Measurements from ENCODE around the gene BMP7.

The BMP7 gene

DNA sequence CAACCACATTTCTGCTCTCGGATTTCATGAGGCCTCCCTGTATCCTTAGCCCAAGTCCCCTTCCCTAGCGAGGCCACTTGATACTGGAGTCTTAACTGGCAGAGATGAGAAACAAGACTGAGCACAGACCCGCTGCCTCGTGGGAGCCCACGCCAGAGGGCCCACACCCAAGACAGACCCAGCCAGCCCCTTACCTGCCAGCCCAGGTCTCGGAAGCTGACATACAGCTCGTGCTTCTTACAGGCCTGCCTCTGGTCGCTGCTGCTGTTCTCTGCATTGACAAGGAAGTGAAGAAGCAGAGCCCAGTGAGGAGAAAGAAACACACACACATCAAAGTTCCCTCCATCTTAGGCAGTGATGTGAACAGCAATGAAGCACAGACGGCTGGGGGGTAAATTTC lies 91.7 kb downstream of the BMP7 start:
- H3K4me3 ChIP-seq (ENCODE audit: low read length) = no peak overlapping the region
- TF ChIP-seq ZNF274 (IDR thresholded peaks at IDR 0.05; ENCODE audit: low read depth, low read length) = no peak

GRCh38 chr20:57173986-57174385 lies 92.5 kb downstream of the BMP7 start:
- no peak overlapping the region for H3K4me3 ChIP-seq (ENCODE audit: low read length)
- no peak for TF ChIP-seq ZNF274 (IDR thresholded peaks at IDR 0.05; ENCODE audit: low read depth, low read length)

- H3K4me3 ChIP-seq (ENCODE audit: low read length) = no peak overlapping the region
- TF ChIP-seq ZNF274 (IDR thresholded peaks at IDR 0.05; ENCODE audit: low read depth, low read length) = no peak
These were observed 93.4 kb downstream of the BMP7 start for GRCh38 chr20:57173041-57173440.

- H3K4me3 ChIP-seq (ENCODE audit: low read length) = no peak overlapping the region
- TF ChIP-seq ZNF274 (IDR thresholded peaks at IDR 0.05; ENCODE audit: low read depth, low read length) = no peak
These were observed 96.1 kb downstream of the BMP7 start for GRCh38 chr20:57170343-57170742.

GRCh38 chr20:57169162-57169561 lies 97.3 kb downstream of the BMP7 start:
- no peak overlapping the region for H3K4me3 ChIP-seq (ENCODE audit: low read length)
- no peak for TF ChIP-seq ZNF274 (IDR thresholded peaks at IDR 0.05; ENCODE audit: low read depth, low read length)

- no peak for TF ChIP-seq ZNF274 (IDR thresholded peaks at IDR 0.05; ENCODE audit: low read depth, low read length)
- H3K4me3 ChIP-seq (ENCODE audit: low read length) = no peak overlapping the region
These were observed 98.3 kb downstream of the BMP7 start for GRCh38 chr20:57167971-57168701.

GRCh38 chr20:57167292-57167655 lies 99.2 kb downstream of the BMP7 start:
- no peak for TF ChIP-seq ZNF274 (IDR thresholded peaks at IDR 0.05; ENCODE audit: low read depth, low read length)
- no peak overlapping the region for H3K4me3 ChIP-seq (ENCODE audit: low read length)

GRCh38 chr20:57166568-57167291 lies 99.7 kb downstream of the BMP7 start:
- no peak for TF ChIP-seq ZNF274 (IDR thresholded peaks at IDR 0.05; ENCODE audit: low read depth, low read length)
- H3K4me3 ChIP-seq (ENCODE audit: low read length) = no peak overlapping the region

DNA sequence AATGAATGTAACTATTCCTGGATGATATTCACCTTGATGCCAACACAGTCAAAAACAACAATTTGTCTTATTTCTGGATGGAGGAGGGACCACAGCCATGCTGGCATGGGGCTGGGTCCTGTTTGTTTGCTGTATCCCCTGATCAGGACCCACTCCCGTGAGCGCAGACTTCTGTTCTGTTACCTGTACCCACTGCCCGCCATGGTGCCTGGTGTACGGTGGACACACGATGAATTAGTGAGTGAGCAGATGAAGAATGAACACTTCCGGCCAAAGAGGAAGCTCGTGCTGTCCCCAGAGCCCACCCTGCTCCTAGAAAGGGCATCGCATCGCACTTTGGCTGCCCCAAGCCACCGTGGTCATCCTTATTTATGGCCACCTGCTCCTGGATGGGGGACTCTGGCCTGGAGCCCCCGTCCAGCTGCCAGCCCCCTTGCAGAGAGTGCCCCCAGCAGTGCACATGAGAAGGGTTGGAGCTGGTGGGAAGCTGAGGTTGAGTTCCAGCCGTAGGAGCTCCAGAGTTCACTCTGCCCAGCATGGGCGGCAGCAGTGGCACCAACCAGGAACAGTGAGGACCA lies 100.9 kb downstream of the BMP7 start:
- TF ChIP-seq ZNF274 (IDR thresholded peaks at IDR 0.05; ENCODE audit: low read depth, low read length) = no peak

GRCh38 chr20:57164872-57165271 lies 101.6 kb downstream of the BMP7 start:
- no peak overlapping the region for H3K4me3 ChIP-seq (ENCODE audit: low read length)
- no peak for TF ChIP-seq ZNF274 (IDR thresholded peaks at IDR 0.05; ENCODE audit: low read depth, low read length)

More for the DNA sequence above, 100.9 kb downstream of the BMP7 start:
- no peak overlapping the region for H3K4me3 ChIP-seq (ENCODE audit: low read length)

GRCh38 chr20:57163041-57163440 lies 103.4 kb downstream of the BMP7 start:
- no peak overlapping the region for H3K4me3 ChIP-seq (ENCODE audit: low read length)
- no peak for TF ChIP-seq ZNF274 (IDR thresholded peaks at IDR 0.05; ENCODE audit: low read depth, low read length)

GRCh38 chr20:57162362-57162652 lies 104.1 kb downstream of the BMP7 start:
- TF ChIP-seq ZNF274 (IDR thresholded peaks at IDR 0.05; ENCODE audit: low read depth, low read length) = no peak
- H3K4me3 ChIP-seq (ENCODE audit: low read length) = no peak overlapping the region

DNA sequence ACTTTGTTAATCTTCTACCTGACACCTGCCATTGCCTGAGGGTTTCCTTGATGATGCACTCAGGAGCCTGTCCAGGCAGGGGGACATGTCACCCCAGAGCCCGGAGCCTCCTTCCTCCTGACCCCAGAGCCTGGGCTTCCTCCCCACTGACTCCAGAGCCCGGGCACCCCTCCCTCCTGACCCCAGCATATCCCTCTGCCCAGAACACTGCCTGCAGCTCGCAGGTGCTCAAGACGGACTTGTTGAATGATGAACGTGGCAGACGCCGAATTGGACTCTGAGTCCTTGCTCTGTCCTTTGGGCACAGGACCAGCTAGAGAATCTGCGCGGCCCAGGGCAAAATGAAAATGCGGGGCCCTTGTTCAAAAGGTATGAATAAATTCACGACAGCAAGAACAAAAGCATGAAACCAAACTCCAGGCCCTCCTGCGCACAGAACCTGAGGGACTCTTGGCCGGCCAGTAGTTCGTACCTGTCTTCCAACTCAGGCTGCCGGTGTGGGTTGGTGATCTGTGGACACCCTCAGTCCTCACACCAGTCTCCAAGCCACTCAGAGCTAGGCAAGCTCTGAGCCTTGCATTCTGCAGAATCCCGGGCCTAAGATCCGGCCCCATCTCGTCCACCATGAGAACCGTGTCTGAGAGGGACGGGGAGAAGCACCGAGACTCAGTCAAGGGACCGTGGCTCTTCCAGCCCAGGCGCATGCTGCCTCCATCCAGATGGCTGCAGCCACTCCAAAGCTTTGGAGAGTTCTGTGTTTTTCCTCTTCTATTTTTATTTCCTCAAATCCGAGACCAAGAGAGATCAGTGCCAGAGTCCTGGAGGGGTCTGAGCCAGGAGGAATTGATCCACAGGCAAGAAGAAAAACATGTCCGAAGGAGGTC lies 104.7 kb downstream of the BMP7 start:
- no peak for TF ChIP-seq ZNF274 (IDR thresholded peaks at IDR 0.05; ENCODE audit: low read depth, low read length)
- H3K4me3 ChIP-seq (ENCODE audit: low read length) = no peak overlapping the region

- TF ChIP-seq ZNF274 (IDR thresholded peaks at IDR 0.05; ENCODE audit: low read depth, low read length) = no peak
- no peak overlapping the region for H3K4me3 ChIP-seq (ENCODE audit: low read length)
These were observed 105.5 kb downstream of the BMP7 start for GRCh38 chr20:57160985-57161384.

Measured in GM08714 (cell line).